GM19351 (cell line): ENCODE measurements around the gene R3HDM4.
"Not testable (repeated sequence)": the region's sequence is repeated elsewhere in the genome, so short reads cannot be mapped to it uniquely, and the experiment has no call there.

ENCODE experiments used
- ATAC-seq: cut with Tn5 transposase; IDR thresholded peaks from one replicate; pipeline ENCODE4 v1.9.1; 2021; ENCODE audit warnings: mild to moderate bottlenecking, moderate library complexity; ENCODE audit not compliant: unreplicated experiment

The R3HDM4 gene

DNA sequence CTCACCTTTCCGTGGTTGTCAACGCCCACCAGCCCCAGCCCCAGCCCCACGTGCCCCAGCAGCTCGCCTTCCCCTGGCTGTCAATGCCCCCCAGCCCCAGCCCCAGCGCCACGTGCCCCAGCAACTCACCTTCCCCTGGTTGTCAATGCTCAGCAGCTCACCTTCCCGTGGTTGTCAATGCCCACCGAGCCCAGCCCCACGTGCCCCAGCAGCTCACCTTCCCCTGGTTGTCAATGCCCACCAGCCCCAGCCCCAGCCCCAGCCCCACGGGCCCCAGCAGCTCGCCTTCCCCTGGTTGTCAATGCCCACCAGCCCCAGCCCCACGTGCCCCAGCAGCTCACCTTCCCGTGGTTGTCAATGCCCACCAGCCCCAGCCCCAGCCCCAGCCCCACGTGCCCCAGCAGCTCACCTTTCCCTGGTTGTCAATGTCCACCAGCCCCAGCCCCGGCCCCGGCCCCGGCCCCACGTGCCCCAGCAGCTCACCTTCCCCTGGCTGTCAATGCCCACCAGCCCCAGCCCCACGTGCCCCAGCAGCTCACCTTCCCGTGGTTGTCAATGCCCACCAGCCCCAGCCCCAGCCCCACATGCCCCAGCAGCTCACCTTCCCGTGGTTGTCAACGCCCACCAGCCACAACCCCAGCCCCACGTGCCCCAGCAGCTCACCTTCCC, 34.9 kb downstream of the R3HDM4 start:
- ATAC-seq = not testable (repeated sequence)

DNA sequence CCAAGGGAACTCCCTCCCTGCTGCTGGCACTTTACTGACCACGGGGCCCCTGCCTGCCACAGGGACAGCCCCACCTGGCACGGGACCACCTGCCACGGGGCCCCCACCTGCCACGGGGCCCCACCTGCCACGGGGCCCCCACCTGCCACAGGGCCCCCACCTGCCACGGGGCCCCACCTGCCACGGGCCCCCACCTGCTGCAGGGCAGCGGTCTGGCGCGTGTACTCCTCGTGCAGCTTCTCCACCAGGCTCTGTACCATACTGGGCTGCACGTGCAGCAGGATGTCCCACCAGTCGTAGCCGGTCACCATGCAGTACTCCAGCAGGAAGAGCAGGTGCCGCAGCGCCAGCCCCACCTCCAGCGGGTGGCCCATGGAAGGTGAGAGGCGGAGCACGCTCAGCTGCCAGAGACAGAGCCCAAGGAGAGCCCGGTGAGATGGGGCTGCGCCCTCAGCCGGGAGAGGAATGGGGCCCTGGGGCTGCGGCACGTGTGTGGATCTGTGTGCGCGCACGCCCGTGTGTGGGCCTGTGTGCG, 36.2 kb downstream of the R3HDM4 start:
- no peak for ATAC-seq

DNA sequence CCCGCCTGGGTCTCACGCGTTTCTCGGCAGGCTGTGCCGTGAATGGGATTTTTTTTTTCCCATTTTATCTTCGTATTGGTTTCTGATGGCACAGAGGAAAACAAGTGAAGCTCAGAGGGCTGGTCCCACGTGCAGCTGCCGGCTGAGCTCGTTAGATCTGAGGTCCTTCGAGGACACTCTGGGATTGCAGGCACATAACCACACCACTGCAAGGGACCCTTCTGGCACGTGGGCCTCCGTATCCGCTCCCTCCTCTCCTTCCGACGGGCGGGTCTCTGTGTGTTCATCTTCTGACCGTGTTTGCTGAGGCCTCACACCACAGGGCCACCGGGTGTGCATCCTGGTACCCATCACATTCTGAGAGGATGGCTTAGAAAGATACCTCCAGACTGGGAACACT, 36.9 kb downstream of the R3HDM4 start:
- no peak for ATAC-seq

DNA sequence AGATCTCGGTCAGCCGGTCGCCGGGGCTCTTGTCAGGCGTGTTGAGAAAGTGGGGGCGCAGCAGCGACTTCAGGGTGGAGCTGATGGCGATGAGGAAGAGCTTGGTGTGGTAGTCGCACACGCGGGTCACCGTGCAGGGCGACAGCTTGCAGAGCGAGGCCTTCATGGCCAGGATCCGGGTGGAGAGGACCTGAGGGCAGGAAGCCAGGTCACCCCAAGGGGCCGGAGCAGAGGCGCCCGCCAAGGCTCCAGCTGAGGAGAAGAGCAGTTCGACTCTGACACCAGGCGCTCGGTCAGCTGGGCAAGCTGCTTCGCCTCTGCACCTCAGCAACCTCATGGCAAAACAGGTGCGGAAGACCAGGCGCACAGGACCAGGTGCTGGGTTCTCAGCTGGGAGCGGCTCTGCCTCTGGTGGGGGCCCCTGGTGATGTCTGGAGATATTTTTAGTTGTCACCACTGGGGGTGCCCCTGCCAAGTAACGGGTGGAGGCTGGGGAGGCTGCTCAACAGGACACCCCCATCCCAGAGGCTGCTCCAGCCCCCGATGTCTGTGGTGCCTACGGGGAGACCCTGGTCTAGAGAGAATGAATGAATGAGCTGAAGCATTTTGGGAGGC, 37.6 kb downstream of the R3HDM4 start:
- no peak for ATAC-seq

DNA sequence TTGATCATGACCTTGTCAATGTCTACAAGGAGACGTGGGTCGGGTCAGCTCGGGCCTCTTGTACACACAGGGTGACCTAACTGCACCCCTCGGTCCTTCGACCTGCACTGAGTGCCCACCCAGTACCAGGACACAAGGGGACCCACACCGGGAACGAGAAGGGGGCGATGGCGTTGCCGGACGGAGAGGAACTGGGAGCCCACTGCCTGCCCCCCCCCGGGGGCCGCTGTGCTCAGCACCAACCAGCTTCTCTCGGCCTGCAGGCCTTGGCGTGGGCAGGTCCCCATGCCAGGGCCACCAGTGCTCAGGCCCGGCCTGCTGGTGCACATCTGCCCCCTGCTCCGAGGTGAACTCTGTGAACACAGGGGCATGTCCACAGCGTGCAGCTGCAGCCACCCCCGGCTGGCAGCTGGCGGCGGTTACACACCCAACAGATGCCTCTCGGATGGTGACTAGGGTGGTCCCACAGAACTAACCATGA, 39.4 kb downstream of the R3HDM4 start:
- ATAC-seq = no peak

DNA sequence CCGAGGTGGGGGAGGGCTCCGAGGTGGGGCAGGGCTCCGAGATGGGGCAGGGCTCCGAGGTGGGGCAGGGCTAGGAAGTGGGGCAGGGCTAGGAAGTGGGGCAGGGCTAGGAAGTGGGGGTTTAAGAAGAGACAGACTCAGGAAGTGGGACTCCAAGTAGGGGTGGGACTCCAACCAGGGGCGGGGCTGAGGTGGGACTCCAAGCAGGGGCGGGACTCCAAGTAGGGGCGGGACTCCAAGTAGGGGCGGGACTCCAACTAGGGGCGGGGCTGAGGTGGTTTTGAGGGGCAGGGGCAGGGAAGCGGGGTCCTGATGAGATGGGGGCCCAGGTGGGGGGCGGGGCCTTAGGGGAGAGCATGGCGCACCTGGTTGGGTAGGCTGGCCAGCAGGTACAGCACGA, 39.9 kb downstream of the R3HDM4 start:
- ATAC-seq = no peak

DNA sequence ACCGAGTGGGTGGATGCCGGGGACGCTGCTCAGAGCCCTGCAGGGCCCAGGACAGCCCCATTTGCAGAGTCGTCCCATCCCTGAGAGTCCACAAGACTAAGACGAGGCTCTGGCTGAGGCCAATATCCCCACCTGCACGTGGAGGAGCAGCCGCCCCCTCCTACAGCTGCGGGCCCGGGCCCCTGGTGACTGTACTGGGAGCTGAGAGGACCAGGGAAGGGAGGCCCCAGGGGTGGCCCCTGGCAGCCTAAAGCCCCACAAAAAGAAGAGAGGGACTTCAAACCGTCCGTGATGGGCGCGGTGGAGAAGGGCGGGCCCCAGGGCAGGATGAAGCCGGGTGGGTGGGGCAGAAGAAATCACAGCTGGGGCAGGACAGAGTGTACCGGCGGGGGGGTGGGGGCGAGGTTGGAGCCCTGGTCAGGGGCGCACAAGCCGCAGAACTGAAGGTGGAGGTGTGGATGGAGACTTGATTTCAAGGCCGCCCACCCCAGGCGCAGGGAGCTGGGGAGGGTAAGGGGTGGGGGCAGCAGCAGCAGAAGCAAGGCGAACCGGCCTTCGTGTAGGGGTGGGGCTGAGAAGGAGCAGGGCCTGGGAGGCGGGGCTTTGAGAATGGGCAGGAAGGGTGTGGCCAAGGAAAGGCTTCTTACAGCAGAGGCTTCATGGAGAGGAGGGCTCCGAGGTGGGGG, 40.6 kb downstream of the R3HDM4 start:
- peak; percentile 51 for ATAC-seq

DNA sequence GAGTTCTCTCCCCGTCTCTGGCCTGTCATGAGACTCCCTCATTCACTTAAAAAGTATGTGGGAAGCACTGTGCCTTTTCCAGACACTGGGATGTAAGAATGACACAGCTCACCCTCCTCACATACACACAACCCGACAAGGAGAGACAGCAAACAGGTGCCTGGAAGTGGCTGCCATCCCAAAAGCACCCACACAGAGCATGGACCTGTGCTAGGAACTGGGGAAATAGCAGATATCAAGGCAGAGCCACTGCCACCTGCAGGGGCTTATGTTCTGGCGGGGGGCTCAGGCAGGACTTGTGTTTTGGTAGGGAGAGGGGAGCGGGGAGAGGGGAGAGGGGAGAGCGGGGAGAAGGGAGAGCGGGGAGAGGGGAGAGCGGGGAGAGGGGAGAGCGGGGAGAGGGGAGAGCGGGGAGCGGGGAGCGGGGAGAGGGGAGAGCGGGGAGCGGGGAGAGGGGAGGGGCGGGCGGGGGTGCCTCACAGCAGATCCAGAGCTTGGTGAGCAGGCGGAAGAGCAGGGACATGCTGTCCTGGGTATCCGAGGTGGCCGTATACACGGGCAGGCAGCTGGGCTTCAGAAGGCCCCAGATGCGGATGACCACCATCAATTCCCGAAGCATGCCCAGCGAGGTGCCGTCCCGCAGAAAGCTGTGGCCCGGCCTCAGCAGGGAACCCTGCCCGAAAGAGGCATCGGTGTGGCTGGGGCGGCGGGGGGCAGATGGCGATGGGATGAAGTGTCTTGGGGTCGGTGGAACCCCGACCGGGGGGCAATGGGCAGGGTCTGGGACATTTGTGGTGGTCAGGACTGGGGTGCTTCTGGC, 41.4 kb downstream of the R3HDM4 start:
- no peak for ATAC-seq

DNA sequence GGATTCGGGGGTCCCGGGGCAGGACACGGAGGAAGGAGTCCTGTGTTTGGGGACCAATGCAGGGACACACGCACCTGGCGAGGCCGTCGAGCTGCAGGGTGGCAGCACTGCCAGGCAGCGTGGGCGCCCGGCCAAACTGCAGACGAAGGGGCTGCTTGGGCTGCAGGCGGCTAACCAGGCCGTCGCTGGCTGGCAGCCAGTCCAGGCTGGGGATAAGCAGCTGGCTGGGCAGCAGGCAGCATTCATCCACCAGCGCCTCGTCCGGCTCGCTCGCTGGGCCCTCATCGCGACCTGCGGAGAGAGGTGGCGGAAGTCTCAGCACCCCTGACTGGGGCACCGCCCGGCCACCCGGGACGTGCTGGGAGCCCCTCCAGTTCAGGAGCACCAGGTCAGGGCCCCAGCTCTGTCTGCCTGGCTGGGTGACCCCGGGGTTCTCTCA, 42.0 kb downstream of the R3HDM4 start:
- ATAC-seq = no peak

DNA sequence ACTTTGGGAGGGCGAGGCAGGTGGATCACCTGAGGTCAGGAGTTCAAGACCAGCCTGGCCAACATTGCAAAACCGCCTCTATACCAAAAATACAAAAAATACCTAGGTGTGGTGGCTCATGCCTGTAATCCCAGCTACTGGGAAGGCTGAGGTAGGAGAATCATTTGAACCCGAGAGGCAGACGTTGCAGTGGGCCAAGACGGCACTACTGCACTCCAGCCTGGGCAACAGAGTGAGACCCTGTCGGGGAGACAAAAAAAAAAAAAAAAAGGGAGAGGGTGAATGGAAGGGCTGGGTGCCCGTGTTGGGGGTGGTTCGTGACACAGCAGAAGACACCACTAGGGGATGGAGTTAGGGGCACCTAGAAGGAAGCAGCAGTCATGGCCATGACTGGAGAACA, 42.7 kb downstream of the R3HDM4 start:
- no peak for ATAC-seq

DNA sequence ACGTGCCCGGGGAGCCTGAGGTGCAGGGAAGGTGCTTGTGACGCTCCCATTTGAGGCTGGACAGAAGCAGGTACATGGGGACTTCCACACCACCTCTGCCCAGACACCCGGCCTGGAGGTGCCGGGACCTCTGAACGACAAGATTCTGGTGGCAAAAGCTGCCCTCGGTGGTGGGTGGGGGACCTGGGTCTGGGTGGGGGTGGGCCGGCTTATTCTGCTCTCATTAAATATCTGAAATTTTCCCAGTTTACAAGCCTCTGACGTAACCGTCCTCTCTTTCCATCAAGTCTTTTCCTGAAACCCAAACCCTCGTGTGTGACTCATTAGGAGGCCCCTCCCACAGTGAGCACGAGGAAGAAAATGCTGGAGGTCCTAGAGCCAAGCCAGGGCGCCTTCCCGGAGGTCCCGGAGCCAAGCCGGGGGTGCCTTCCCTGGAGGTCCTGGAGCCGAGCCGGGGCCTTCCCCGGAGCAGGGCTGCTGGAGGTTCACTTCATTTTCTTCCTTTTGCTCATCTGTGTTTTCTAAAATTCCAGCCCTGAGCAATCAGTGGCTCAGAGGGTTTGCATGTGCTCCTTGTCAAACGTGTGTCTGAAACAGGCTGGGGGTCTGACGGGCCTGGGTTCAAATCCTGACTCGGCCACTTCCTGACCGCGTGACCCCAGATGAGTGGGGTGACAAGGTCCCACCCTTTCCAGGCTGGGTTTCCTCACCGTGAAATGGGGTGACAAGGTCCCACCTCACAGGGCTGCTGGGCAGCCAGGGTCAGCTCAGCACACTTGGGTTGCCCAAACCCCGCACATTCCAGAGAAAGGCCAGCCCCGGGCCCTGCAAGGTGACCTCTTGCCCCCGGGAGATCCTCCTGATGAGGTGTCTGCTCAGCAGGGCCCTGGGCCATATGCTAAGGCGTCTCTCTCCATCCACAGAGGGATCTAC, 43.5 kb downstream of the R3HDM4 start:
- ATAC-seq = no peak

DNA sequence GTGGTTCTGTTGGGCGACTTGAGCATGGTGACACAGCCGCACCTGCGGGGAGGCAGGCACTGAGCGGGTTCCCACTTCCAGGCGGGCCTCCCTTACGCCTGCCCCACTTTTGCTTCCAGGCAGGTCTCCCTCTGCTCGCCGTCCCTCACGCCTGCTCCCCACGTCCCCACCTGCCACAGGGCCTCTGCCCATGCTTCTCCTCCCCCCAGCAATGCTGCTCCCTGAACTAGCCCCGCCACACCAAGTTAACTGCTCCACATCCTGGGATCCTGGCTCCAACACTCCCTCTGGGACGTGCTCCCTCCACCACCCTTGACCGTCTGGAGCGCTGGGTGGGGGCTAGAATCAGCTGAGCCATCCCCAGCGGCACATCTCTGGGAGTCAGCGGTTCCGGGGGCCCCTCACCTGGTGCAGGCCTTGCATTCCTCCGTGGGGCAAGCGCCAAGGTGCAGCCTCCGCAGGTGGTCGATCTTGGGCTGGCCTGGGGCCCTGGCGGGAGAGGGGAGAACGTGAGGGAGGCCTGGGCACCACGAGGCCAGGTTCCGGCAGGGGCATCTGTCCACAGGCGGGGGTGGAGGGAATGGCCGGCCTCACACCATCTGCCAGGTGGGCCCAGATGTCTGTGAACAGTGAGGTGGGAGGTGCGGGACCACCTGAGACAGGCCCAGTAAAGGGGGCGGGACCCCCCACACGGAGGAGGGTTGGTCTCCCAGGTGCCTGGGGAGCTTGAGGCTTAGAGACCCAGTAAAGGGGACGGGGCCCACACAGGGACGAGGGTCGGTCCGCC, 44.4 kb downstream of the R3HDM4 start:
- no peak for ATAC-seq

DNA sequence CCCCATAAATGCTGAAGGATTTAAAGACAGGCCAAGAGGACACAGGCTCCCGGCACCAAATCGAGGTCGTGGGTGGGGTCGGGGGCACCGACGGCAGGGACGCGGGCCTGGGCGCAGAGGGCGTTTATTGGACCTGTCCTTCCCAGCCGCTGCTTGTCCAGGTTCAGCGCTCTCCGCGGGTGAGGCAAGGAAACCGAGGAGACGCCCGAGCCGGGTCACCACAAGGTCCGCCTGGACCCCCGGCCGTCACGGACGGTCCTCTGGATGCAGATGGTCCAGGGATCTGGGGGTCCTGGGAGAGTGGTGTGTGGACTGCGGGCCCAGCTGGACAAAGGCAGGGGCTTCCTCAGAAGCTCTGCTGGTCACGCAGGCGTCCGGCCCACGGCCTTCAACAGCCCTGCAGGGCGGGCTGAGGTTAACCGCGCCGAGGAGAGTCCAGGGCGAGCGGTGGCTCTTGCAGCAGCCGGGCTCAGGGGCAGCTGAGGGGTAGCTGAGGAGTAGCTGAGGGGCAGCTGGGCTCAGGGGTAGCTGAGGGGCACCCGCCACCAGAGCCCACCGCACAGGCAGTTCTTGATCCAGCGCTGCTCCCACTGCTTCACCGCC, 45.1 kb downstream of the R3HDM4 start:
- ATAC-seq = no peak

DNA sequence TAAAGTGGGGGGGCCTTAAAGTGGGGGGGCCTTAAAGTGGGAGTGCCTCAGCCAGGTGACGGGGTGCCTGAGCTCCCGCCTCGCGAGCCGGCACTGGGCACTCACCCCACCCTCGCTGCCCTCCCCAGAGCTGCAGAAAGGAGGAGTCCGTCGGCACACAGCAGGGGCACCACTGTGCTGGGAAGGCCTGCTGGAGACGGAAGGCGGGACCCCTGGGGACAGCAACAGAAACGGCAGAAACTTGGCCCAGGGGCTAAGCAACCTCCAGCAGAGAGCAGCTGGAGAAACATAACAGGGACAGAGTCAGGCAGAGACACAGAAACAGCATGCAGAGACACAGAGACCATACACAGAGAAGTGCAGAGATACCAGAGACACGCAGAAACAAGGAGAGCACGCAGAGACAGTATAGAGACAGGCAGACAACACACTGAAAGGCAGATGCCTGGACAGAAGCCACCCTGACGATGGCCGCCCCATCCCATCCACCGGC, 45.7 kb downstream of the R3HDM4 start:
- ATAC-seq = no peak

DNA sequence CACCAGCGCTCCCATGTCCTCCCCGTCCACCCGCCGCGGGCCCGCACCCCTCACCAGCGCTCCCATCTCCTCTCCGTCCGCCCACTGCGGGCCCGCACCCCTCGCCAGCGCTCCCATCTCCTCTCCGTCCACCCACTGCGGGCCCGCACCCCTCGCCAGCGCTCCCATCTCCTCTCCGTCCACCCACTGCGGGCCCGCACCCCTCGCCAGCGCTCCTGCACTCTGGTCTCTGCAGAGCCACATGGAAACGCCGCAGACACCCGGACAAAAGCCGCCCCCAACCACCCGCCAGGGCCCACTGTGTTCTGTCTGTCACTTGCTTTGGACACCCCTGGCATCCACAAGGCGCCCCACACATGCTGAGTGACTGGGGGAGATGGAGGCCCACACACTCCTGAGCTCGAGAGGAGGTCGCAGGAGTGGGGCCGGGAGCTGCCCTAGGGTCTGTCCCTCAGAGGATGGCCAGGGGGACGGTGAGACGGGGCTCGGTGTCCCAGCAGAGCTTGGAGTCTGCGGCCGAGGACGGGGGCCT, 46.2 kb downstream of the R3HDM4 start:
- ATAC-seq = no peak

DNA sequence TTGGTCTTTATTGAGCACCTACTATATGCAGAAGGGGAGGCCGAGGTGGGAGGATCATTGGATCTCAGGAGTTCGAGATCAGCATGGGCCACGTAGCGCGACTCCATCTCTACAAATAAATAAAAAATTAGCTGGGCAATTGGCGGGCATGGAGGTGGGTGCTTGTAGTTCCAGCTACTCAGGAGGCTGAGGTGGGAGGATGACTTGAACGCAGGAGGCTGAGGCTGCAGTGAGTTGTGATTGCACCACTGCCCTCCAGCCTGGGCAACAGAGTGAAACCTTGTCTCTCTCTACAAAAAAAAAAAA, 49.8 kb downstream of the R3HDM4 start:
- ATAC-seq = no peak

DNA sequence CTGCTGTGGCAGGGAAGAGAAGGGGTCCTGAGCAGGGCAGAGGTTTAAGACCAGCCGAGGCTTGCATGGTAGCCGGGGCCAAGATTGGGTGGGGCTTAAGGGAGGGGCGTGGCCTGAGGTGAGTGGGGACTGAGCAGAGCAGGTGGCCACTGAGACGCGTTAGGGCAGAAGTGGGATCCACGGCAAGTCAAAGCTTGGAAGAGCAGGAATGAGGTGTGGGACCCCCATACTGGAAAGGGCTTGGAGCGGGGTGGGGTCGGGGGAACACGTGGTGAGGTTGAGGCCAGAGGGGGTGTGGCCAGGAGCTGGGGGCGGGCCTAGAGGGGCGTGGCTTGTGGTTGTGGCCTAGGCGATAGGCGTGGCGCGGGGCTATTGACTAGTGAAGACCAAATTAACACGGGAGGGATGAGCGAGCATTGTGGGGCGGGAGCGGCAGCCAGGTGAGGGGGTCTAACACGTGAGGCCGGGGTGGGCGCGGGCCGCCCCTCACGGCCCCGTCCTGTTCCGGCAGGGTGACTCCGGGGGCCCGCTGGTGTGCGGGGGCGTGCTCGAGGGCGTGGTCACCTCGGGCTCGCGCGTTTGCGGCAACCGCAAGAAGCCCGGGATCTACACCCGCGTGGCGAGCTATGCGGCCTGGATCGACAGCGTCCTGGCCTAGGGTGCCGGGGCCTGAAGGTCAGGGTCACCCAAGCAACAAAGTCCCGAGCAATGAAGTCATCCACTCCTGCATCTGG, 50.3 kb downstream of the R3HDM4 start:
- ATAC-seq = no peak
